GM12878 (cell line): ENCODE measurements around the gene PBOV1. TPM values are rescaled to one million over a fixed set of nuclear protein-coding genes. Genes with fewer than 3 reads are reported as not detected.

ENCODE experiments used
- ATAC-seq: fragments of 200-7000 bp; cut with Tn5 transposase; 3 replicates; pipeline ENCODE4 v1.9.1; 2020; ENCODE audit warnings: mild to moderate bottlenecking, moderate library complexity
- BruUV-seq: library from RNA; stranded (reverse); fragments of 400-500 nt; replicated peaks from 2 replicates; lab custom pipeline; 2021; lab: Mats Ljungman, UMichigan
- CTCF ChIA-PET: fragments of 300-600 bp; sonication (Branson Sonifier 250); formaldehyde crosslinking; extraction: SDS; loops from one replicate; lab custom pipeline; 2021; ENCODE audit warnings: inconsistent platforms; lab: Yijun Ruan, JAX
- POLR2A ChIA-PET: fragments of 350-600 bp; formaldehyde crosslinking; extraction: SDS; loops from one replicate; lab custom pipeline; 2021; ENCODE audit warnings: inconsistent platforms; lab: Charles Lee
- RAD21 ChIA-PET: fragments of 300-600 bp; sonication (Branson Sonifier 250); formaldehyde crosslinking; loops from one replicate; lab custom pipeline; 2023; ENCODE audit warnings: antibody characterized with exemption; ENCODE audit not compliant: unreplicated experiment; lab: Charles Lee
- SMC1A ChIA-PET: fragments of 300-600 bp; sonication (Branson Sonifier 250); formaldehyde crosslinking; loops from one replicate; lab custom pipeline; 2023; ENCODE audit not compliant: unreplicated experiment, uncharacterized antibody; lab: Charles Lee
- DNase-seq: peaks from one replicate; pipeline ENCODE4 v3.0.0-alpha.2; 2011; ENCODE audit warnings: low read depth, low spot score
- FAIRE-seq: peaks from 3 replicates; lab custom pipeline; 2011; peaks lifted over from hg19 to GRCh38; lab: Jason Lieb, UNC
- H2AFZ ChIP-seq: 2 replicates; pipeline ENCODE4 v1.6.0; 2011; ENCODE audit warnings: low read depth, low read length, control low read depth; ENCODE audit not compliant: control insufficient read depth
- H3K27ac ChIP-seq: 2 replicates; pipeline ENCODE4 v1.5.1; 2011; ENCODE audit warnings: control low read depth; ENCODE audit not compliant: control insufficient read depth, insufficient read depth
- H3K27me3 ChIP-seq, 2 experiments: replicated peaks in 1 of 2; 2 replicates each; pipeline versions ENCODE4 v1.6.0 to v1.6.1; 2011; ENCODE audit warnings: low read length in 1 of 2; ENCODE audit not compliant: control insufficient read depth in 2 of 2, insufficient read depth in 2 of 2
- H3K36me3 ChIP-seq, 2 experiments: 2 replicates each; pipeline ENCODE4 v1.5.1; 2011; ENCODE audit warnings: low read length in 1 of 2; ENCODE audit not compliant: control insufficient read depth in 2 of 2, insufficient read depth in 2 of 2
- H3K4me1 ChIP-seq: 2 replicates; pipeline ENCODE4 v1.6.1; 2011; ENCODE audit warnings: mild to moderate bottlenecking, low read length, moderate library complexity, mixed read lengths; ENCODE audit not compliant: control insufficient read depth, insufficient read depth
- H3K4me2 ChIP-seq: 2 replicates; pipeline ENCODE4 v1.6.0; 2011; ENCODE audit warnings: control low read depth; ENCODE audit not compliant: control insufficient read depth, insufficient read depth
- H3K4me3 ChIP-seq: fragments of 200-600 bp; sonication (generic); 2 replicates; pipeline ENCODE4 v1.5.1; 2016
- H3K79me2 ChIP-seq: 2 replicates; pipeline ENCODE4 v1.6.0; 2011; ENCODE audit warnings: low read length; ENCODE audit not compliant: control insufficient read depth, insufficient read depth
- H3K9ac ChIP-seq: 2 replicates; pipeline ENCODE4 v1.8.0; 2011; ENCODE audit warnings: low read length, control low read depth, mixed read lengths; ENCODE audit not compliant: control insufficient read depth, insufficient read depth
- H3K9me3 ChIP-seq: replicated peaks from 3 replicates; pipeline ENCODE4 v1.5.1; 2011; ENCODE audit warnings: mild to moderate bottlenecking, low read length; ENCODE audit not compliant: control insufficient read depth, insufficient read depth
- H4K20me1 ChIP-seq: 2 replicates; pipeline ENCODE4 v1.6.0; 2011; ENCODE audit not compliant: control insufficient read depth, insufficient read depth
- ATF7 ChIP-seq: fragments of 450-650 bp; IDR thresholded peaks from 2 replicates; pipeline ENCODE4 v1.6.1; 2016; ENCODE audit warnings: low read depth, mild to moderate bottlenecking
- CBX3 ChIP-seq: fragments of 200-600 bp; sonication (generic); IDR thresholded peaks from 2 replicates; pipeline ENCODE4 v1.6.1; 2016; ENCODE audit warnings: low read depth, borderline replicate concordance
- CEBPB ChIP-seq, 2 experiments: fragments of 150-350 bp in 1 of 2; IDR thresholded peaks; 2 replicates each; pipeline ENCODE4 v1.6.1; 2012 to 2014; ENCODE audit warnings: low read depth in 2 of 2, low read length in 2 of 2, borderline replicate concordance in 1 of 2, inconsistent platforms in 1 of 2
- EED ChIP-seq: sonication (generic); IDR thresholded peaks from 2 replicates; pipeline ENCODE4 v1.6.1; 2016; ENCODE audit warnings: antibody characterized with exemption, low read depth
- HDGF ChIP-seq: fragments of 450-650 bp; IDR thresholded peaks from 2 replicates; pipeline ENCODE4 v1.6.1; 2016; ENCODE audit warnings: antibody characterized with exemption
- NFYA ChIP-seq: IDR thresholded peaks from 2 replicates; pipeline ENCODE4 v1.6.1; 2011; ENCODE audit warnings: low read depth, mild to moderate bottlenecking, low read length, improper control_type of control experiment, borderline replicate concordance
- RUNX3 ChIP-seq: IDR thresholded peaks from 2 replicates; pipeline ENCODE4 v1.6.1; 2012; ENCODE audit warnings: low read length, inconsistent platforms
- STAT3 ChIP-seq: IDR thresholded peaks from 2 replicates; pipeline ENCODE4 v1.6.1; 2011; ENCODE audit warnings: low read depth, low read length, improper control_type of control experiment
- ZNF217 ChIP-seq: fragments of 450-650 bp; IDR thresholded peaks from 2 replicates; pipeline ENCODE4 v1.6.1; 2017; ENCODE audit warnings: antibody characterized with exemption, mild to moderate bottlenecking
- ZNF274 ChIP-seq: IDR thresholded peaks from one replicate; pipeline ENCODE4 v1.8.0; 2011; ENCODE audit not compliant: insufficient read length, insufficient read depth
- WGBS: methylation state at CpG from one replicate; pipeline ENCODE4 v1.1.6; 2016; ENCODE audit warnings: low lambda C conversion rate; ENCODE audit not compliant: insufficient replicate concordance, insufficient coverage; ENCODE audit errors: missing lambda C conversion rate; 5-methylcytosine and 5-hydroxymethylcytosine counted together
- in situ Hi-C: fragments of 300-500 bp; cut with MboI; formaldehyde crosslinking; loops from 9 replicates; pipeline ENCODE4 v1.14.3; 2018; ENCODE audit warnings: mixed read lengths
- intact Hi-C: fragments of 100-400 bp; cut with micrococcal nuclease; formaldehyde crosslinking; loops from one replicate; pipeline ENCODE4 v1.14.2; 2022; ENCODE audit not compliant: unreplicated experiment
- polyA plus RNA-seq, 11 experiments: library from polyadenylated mRNA; depleted of rRNA in 4 of 11; unstranded in 6 of 11; stranded (reverse) in 5 of 11; fragments of >200 nt; fragmentation: Nextera tagmentation in 4 of 11; fragmentation: Illumina TruSeq in 1 of 11; extraction: Ambion mirVana in 4 of 11; extraction: Trizol in 1 of 11; gene quantifications; 1 replicate in 1 of 11; 2 replicates in 10 of 11; pipeline versions ENCODE4 v1.2.1 to v1.2.3, GENCODE V29; 2011 to 2016; ENCODE audit warnings: inconsistent platforms in 2 of 11, missing spikeins in 2 of 11, low read depth in 1 of 11
- total RNA-seq, 4 experiments: library from RNA; depleted of rRNA in 3 of 4; stranded (reverse); fragments of >200 nt in 3 of 4; fragmentation: Illumina TruSeq in 1 of 4; extraction: Trizol in 1 of 4; gene quantifications; 2 replicates each; pipeline versions ENCODE4 v1.2.1 to v1.2.3, GENCODE V29; 2013 to 2021

Gene PBOV1
- total and polyA plus RNA-seq, 10 of the 15 experiments (the other 5 are each of a cell fraction or from before 2014, with no cell fraction given) = not detected

DNA sequence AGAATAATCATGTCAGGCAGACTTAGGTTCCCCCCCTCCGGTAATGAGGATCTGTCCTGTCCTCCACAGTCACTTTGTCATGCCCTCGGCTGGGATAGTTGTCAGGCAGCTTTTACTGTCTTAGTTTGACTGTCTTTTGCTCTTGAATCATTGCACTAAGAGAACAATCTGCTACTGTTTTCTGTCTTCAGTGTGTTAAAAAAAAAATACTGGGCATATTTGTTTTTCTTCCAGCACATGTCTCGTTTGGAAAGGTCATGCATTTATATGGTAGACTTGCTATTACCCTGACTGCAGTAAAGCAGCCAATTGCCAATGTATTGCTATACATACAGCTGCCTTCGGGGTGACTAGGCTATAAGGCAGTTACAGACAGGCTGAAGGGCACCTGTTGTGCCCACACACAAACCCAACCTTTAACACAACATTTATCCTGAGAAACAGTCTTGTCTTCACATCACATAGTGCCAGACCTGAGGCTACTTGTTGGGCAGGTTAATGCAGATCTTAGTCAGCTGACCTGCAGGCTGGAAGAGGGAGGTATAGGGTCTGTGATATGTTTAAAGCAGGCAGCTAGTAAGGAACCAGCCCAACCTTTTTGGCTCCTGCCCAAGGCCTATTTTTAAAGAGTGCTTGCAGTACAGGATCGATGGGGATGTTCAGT, 29.9 kb downstream of the PBOV1 start:
- no peak overlapping the region for H2AFZ ChIP-seq
- no TSS peak for BruUV-seq
- ChIA-PET RAD21 (no interaction called here), CTCF (no interaction called here), POLR2A (no interaction called here), SMC1A (no interaction called here)
- no peaks in the 10 kb centered on the region for H3K4me1 ChIP-seq
- peaks cover 1 to 6% of the 10 kb centered on the region in 2 experiments; a peak in 3 of 4 replicates for H3K27me3 ChIP-seq
- no peaks in the 10 kb centered on the region for H3K9me3 ChIP-seq
- 0% methylated on average over 5 of the region's 5 CpGs for WGBS
- H3K4me3 ChIP-seq = no peak overlapping the region
- H3K79me2 ChIP-seq = no peaks in the 10 kb centered on the region
- intact Hi-C loops (no loop called here), in situ Hi-C loops (no loop called here)
- no peak overlapping the region for H3K9ac ChIP-seq
- no peak overlapping the region for H3K4me2 ChIP-seq
- FAIRE-seq = no peak
- no peaks in the 10 kb centered on the region for H4K20me1 ChIP-seq
- no peak overlapping the region for H3K27ac ChIP-seq
- no peak for ATAC-seq
- TF ChIP-seq ATF7 (no peak), EED (no peak), STAT3 (no peak), NFYA (no peak), ZNF274 (no peak), ZNF217 (no peak), CBX3 (no peak), RUNX3 (no peak), CEBPB (IDR thresholded peaks at IDR 0.05; ENCODE audit: borderline replicate concordance in 1 of 2, low read depth in 2 of 2, low read length in 2 of 2) (no peak), HDGF (no peak)
- TF ChIP-seq, all 136 proteins: peak for 0
- H3K36me3 ChIP-seq = no peaks in the 10 kb centered on the region
- no peak for DNase-seq
